Ovary (tissue), 3 donors: ENCODE data around the gene PRTFDC1.

Experiments
- EP300 ChIP-seq: sonication (generic); formaldehyde crosslinking; IDR thresholded peaks from one replicate; pipeline ENCODE4 v1.6.1; 2017; ENCODE audit warnings: antibody characterized with exemption
- POLR2A ChIP-seq: fragments of 450-650 bp; IDR thresholded peaks from one replicate; pipeline ENCODE4 v1.6.1; 2017; ENCODE audit warnings: antibody characterized with exemption, mild to moderate bottlenecking, moderate library complexity
- TF ChIP-seq, protein P1 (sequence below), 3 donors: fragments of 450-650 bp in 2 of 3; fragments of 200-600 bp in 1 of 3; IDR thresholded peaks; one replicate each; pipeline versions ENCODE4 v1.5.1 to v1.8.0; 2016 to 2022; ENCODE audit warnings: antibody characterized with exemption in 3 of 3, mild to moderate bottlenecking in 1 of 3
- donor health status: DM: no; HTN: no; CAD: no.

DNA sequence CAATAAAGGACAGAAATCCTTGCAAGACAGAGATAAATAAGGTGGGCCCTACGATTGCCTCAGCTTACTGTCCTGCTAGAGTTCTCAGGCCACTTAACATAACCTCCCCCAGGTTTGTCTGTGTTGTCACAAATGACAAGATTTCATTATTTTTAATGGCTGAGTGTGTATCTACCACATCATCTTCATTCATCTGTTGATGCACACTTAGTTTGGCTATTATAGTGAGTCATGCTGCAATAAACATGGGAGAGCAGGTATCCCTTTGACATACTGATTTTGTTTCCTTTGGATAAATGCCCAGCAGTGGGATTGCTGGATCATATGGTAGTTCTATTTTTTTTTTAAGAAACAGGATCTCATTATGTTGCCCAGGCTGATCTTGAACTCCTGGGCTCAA lies 60.6 kb downstream of the PRTFDC1 start:
- TF ChIP-seq, protein P1, sequence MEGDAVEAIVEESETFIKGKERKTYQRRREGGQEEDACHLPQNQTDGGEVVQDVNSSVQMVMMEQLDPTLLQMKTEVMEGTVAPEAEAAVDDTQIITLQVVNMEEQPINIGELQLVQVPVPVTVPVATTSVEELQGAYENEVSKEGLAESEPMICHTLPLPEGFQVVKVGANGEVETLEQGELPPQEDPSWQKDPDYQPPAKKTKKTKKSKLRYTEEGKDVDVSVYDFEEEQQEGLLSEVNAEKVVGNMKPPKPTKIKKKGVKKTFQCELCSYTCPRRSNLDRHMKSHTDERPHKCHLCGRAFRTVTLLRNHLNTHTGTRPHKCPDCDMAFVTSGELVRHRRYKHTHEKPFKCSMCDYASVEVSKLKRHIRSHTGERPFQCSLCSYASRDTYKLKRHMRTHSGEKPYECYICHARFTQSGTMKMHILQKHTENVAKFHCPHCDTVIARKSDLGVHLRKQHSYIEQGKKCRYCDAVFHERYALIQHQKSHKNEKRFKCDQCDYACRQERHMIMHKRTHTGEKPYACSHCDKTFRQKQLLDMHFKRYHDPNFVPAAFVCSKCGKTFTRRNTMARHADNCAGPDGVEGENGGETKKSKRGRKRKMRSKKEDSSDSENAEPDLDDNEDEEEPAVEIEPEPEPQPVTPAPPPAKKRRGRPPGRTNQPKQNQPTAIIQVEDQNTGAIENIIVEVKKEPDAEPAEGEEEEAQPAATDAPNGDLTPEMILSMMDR (IDR thresholded peaks at IDR 0.05): no peak
- TF ChIP-seq POLR2A (no peak), EP300 (no peak)
